ENCODE measurements around the gene EHBP1. TPM values are rescaled to one million over a fixed set of nuclear protein-coding genes. Genes with fewer than 3 reads are reported as not detected.

The EHBP1 gene
- total RNA-seq, 4 donors from 2014 or later: 52.6 to 167 (median 135) TPM

DNA sequence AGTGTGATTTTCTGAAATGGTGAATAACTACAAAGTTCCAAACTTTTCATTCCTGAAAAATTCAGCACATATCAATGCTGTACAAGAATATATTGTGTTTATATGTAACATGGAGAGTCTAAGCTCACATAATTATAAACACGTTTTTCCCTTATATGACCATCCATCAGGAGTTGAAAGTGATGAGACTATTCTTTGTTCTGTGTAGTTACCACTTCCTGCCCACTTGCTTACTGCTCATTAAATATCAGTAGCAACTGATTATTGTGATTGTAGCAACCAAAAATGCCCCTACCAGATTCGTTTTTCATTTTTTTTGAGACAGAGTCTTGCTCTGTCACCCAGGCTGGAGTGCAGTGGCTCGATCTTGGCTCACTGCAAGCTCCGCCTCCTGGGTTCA lies 375.9 kb downstream of the EHBP1 start:
- TF ChIP-seq CTCF (IDR thresholded peaks at IDR 0.05): no peak
- TF ChIP-seq POLR2A (IDR thresholded peaks at IDR 0.05): no peak
- H3K4me1 ChIP-seq: no peaks in the 10 kb centered on the region
- no peak for DNase-seq
- no peak overlapping the region for H3K4me3 ChIP-seq
- H3K36me3 ChIP-seq: no peaks in the 10 kb centered on the region
- H3K27ac ChIP-seq: no peak overlapping the region
- intact Hi-C loops (cut with DNase I; ENCODE audit: low total_unique reads): no loop called here
- no peaks in the 10 kb centered on the region for H3K27me3 ChIP-seq
- no peaks in the 10 kb centered on the region for H3K9me3 ChIP-seq

DNA sequence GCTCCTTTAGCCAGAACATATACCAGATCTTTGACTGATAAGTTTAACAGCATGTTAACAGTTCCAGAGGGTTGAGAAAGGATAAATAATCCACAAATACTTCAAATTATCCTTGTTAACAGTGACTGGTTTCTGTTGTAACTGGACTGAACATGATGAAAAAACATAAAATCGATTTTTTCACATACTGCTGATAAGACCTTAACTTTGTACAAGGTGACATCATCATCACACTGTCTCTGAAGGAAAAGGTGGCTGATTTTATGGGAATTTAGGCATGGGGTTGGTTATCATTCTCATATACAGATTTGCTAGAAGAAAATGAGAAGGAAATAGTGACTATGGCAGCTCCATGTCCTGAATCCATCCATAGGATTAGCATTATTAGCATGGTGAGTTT lies 381.2 kb downstream of the EHBP1 start:
- Histone ChIP-seq H3K27me3 (no peaks in the 10 kb centered on the region), H3K4me3 (no peak overlapping the region), H3K9me3 (no peaks in the 10 kb centered on the region), H3K4me1 (no peaks in the 10 kb centered on the region), H3K27ac (no peak overlapping the region), H3K36me3 (no peaks in the 10 kb centered on the region)
- DNase-seq: no peak
- TF ChIP-seq POLR2A (IDR thresholded peaks at IDR 0.05): no peak
- TF ChIP-seq CTCF (IDR thresholded peaks at IDR 0.05): no peak
- intact Hi-C loops (cut with DNase I; ENCODE audit: low total_unique reads): no loop called here

- no peaks in the 10 kb centered on the region for H3K27me3 ChIP-seq
- no peak for DNase-seq
- intact Hi-C loops (cut with DNase I; ENCODE audit: low total_unique reads): no loop called here
- TF ChIP-seq POLR2A (IDR thresholded peaks at IDR 0.05) (no peak), CTCF (IDR thresholded peaks at IDR 0.05) (no peak)
- H3K9me3 ChIP-seq: no peaks in the 10 kb centered on the region
- H3K4me1 ChIP-seq: no peaks in the 10 kb centered on the region
- no peak overlapping the region for H3K27ac ChIP-seq
- no peaks in the 10 kb centered on the region for H3K36me3 ChIP-seq
- H3K4me3 ChIP-seq: no peak overlapping the region
These were observed 386.9 kb downstream of the EHBP1 start for GRCh38 chr2:63092401-63092800.

GRCh38 chr2:63092857-63093256 lies 387.3 kb downstream of the EHBP1 start:
- H3K4me3 ChIP-seq: no peak overlapping the region
- DNase-seq: no peak
- H3K27me3 ChIP-seq: no peaks in the 10 kb centered on the region
- no peaks in the 10 kb centered on the region for H3K9me3 ChIP-seq
- no peak for TF ChIP-seq POLR2A (IDR thresholded peaks at IDR 0.05)
- no peak for TF ChIP-seq CTCF (IDR thresholded peaks at IDR 0.05)
- intact Hi-C loops (cut with DNase I; ENCODE audit: low total_unique reads): no loop called here
- no peaks in the 10 kb centered on the region for H3K36me3 ChIP-seq
- no peaks in the 10 kb centered on the region for H3K4me1 ChIP-seq
- H3K27ac ChIP-seq: no peak overlapping the region

DNA sequence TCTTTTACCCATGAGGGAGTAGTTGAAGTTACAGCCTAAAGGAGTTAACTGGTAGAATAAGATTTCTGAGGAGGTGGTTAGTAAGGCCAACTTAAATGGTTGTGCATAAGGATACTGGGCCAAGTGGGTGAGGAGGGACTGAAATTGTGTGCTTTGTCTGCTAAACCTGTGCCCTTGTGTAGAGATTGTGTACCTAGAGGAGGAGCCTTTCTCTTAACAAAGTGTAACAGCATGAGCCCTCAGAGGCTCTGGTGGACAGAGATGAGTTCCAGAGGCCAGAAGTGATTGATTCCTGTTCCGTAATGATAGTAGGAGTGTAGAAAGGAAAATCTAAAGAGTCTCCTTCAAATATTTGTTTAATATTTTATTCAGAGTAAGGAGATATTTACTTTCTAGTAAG lies 388.0 kb downstream of the EHBP1 start:
- intact Hi-C loops (cut with DNase I; ENCODE audit: low total_unique reads): no loop called here
- Histone ChIP-seq H3K4me3 (no peak overlapping the region), H3K4me1 (no peaks in the 10 kb centered on the region), H3K27me3 (no peaks in the 10 kb centered on the region), H3K9me3 (no peaks in the 10 kb centered on the region), H3K27ac (no peak overlapping the region), H3K36me3 (no peaks in the 10 kb centered on the region)
- no peak for TF ChIP-seq CTCF (IDR thresholded peaks at IDR 0.05)
- TF ChIP-seq POLR2A (IDR thresholded peaks at IDR 0.05): no peak
- no peak for DNase-seq

Small RNAs within 50 kb of the gene (small RNA-seq; reads per million reads assigned to genes)
- gene RF00019: not detected

Other genes with a start within 250 kb of the EHBP1 start
- gene TMEM17, start 199.5 kb upstream of the EHBP1 start, total RNA-seq: 1 to 10 TPM in 2 of 4 donors, not detected in 2; 1.0 to 3.1 TPM

Data from uterus (tissue), 4 donors.